IMR-90 (cell line): ENCODE results near the gene RPAP2. TPM values are rescaled to one million over a fixed set of nuclear protein-coding genes. Genes with fewer than 3 reads are reported as not detected.

Experiments used
- ATAC-seq: fragments of 200-7000 bp; cut with Tn5 transposase; 2 replicates; pipeline ENCODE4 v1.9.1; 2020; ENCODE audit warnings: low read depth, mild to moderate bottlenecking, moderate library complexity
- BruUV-seq: library from RNA; stranded (reverse); fragments of 400-500 nt; replicated peaks from 2 replicates; lab custom pipeline; 2021; lab: Mats Ljungman, UMichigan
- CTCF ChIA-PET: fragments of 300-600 bp; formaldehyde crosslinking; extraction: SDS; loops from one replicate; lab custom pipeline; 2021; ENCODE audit warnings: antibody characterized with exemption; lab: Yijun Ruan, JAX
- POLR2A ChIA-PET: fragments of 300-600 bp; sonication (Branson Sonifier 250); formaldehyde crosslinking; loops from one replicate; lab custom pipeline; 2022; ENCODE audit warnings: antibody characterized with exemption; ENCODE audit not compliant: unreplicated experiment; lab: Charles Lee
- DNase-seq: peaks from one replicate; pipeline ENCODE4 v3.0.0; 2013
- H2AFZ ChIP-seq: replicated peaks from 2 replicates; pipeline ENCODE3; 2013; ENCODE audit warnings: low read length, mild to moderate bottlenecking; ENCODE audit not compliant: poor library complexity
- H2AK5ac ChIP-seq: 2 replicates; pipeline ENCODE4 v1.6.1; 2013; ENCODE audit warnings: low read depth, low read length, inconsistent platforms
- H2AK9ac ChIP-seq: replicated peaks from 2 replicates; pipeline ENCODE3; 2013; ENCODE audit warnings: mild to moderate bottlenecking, low read depth, low read length, moderate library complexity; ENCODE audit not compliant: poor library complexity
- H2BK120ac ChIP-seq: 2 replicates; pipeline ENCODE4 v1.6.1; 2013; ENCODE audit warnings: low read depth, low read length, inconsistent platforms
- H2BK15ac ChIP-seq: 3 replicates; pipeline ENCODE4 v1.6.1; 2013; ENCODE audit warnings: low read depth, low read length, inconsistent platforms
- H2BK20ac ChIP-seq: 2 replicates; pipeline ENCODE4 v1.6.1; 2013; ENCODE audit warnings: low read depth, mild to moderate bottlenecking, inconsistent platforms, low read length, moderate library complexity
- H2BK5ac ChIP-seq: 2 replicates; pipeline ENCODE4 v1.6.1; 2013; ENCODE audit warnings: mild to moderate bottlenecking, low read depth, low read length, inconsistent platforms; ENCODE audit not compliant: poor library complexity, severe bottlenecking
- H3K14ac ChIP-seq: replicated peaks from 2 replicates; pipeline ENCODE4 v1.6.1; 2013; ENCODE audit warnings: low read depth, low read length, inconsistent platforms
- H3K18ac ChIP-seq: 2 replicates; pipeline ENCODE4 v1.6.1; 2013; ENCODE audit warnings: low read depth, low read length, control low read depth
- H3K23ac ChIP-seq: 2 replicates; pipeline ENCODE4 v1.6.1; 2013; ENCODE audit warnings: low read depth, low read length, inconsistent platforms
- H3K27ac ChIP-seq: 2 replicates; pipeline ENCODE4 v1.5.1; 2013; ENCODE audit warnings: mild to moderate bottlenecking, control low read depth, low read length; ENCODE audit not compliant: insufficient read depth
- H3K27me3 ChIP-seq: 2 replicates; pipeline ENCODE4 v1.6.1; 2013; ENCODE audit warnings: low read length; ENCODE audit not compliant: control insufficient read depth, insufficient read depth
- H3K36me3 ChIP-seq: 2 replicates; pipeline ENCODE4 v1.6.1; 2013; ENCODE audit warnings: low read length, mixed read lengths; ENCODE audit not compliant: control insufficient read depth, insufficient read depth
- H3K4ac ChIP-seq: 2 replicates; pipeline ENCODE4 v1.6.1; 2013; ENCODE audit warnings: low read depth, low read length, inconsistent platforms
- H3K4me1 ChIP-seq: 2 replicates; pipeline ENCODE4 v1.6.1; 2013; ENCODE audit warnings: low read length, mixed read lengths; ENCODE audit not compliant: control insufficient read depth, insufficient read depth
- H3K4me2 ChIP-seq: 2 replicates; pipeline ENCODE4 v1.6.1; 2013; ENCODE audit warnings: low read depth, mild to moderate bottlenecking, control low read depth, low read length, moderate library complexity
- H3K4me3 ChIP-seq: 2 replicates; pipeline ENCODE4 v1.5.1; 2013; ENCODE audit warnings: low read depth, mild to moderate bottlenecking, control low read depth, low read length, moderate library complexity; ENCODE audit not compliant: insufficient read depth
- H3K56ac ChIP-seq: 2 replicates; pipeline ENCODE4 v1.6.1; 2013; ENCODE audit warnings: low read length, inconsistent platforms; ENCODE audit not compliant: insufficient read depth; ENCODE audit errors: extremely low read depth
- H3K79me1 ChIP-seq, 2 experiments: 2 replicates each; pipeline ENCODE4 v1.6.1; 2013; ENCODE audit warnings: low read length in 2 of 2, inconsistent platforms in 1 of 2, low read depth in 1 of 2
- H3K9ac ChIP-seq: 2 replicates; pipeline ENCODE4 v1.6.1; 2013; ENCODE audit warnings: low read depth, low read length, control low read depth
- H3K9me1 ChIP-seq: 2 replicates; pipeline ENCODE4 v1.6.1; 2013; ENCODE audit warnings: low read length, inconsistent platforms; ENCODE audit not compliant: insufficient read depth
- H3K9me3 ChIP-seq: 2 replicates; pipeline ENCODE4 v1.6.1; 2013; ENCODE audit warnings: low read length; ENCODE audit not compliant: control insufficient read depth, insufficient read depth
- H4K20me1 ChIP-seq: 2 replicates; pipeline ENCODE4 v1.6.1; 2013; ENCODE audit warnings: low read length, inconsistent platforms; ENCODE audit not compliant: insufficient read depth
- H4K5ac ChIP-seq: 2 replicates; pipeline ENCODE4 v1.6.1; 2013; ENCODE audit warnings: mild to moderate bottlenecking, low read depth, low read length, control low read depth
- H4K8ac ChIP-seq, 2 experiments: 2 replicates each; pipeline ENCODE4 v1.6.1; 2013; ENCODE audit warnings: low read depth in 2 of 2, low read length in 2 of 2, control low read depth in 1 of 2, inconsistent platforms in 1 of 2
- H4K91ac ChIP-seq: 2 replicates; pipeline ENCODE4 v1.6.1; 2013; ENCODE audit warnings: low read depth, low read length, inconsistent platforms; ENCODE audit not compliant: insufficient read depth
- MAZ ChIP-seq: IDR thresholded peaks from 2 replicates; pipeline ENCODE4 v1.6.1; 2012; ENCODE audit warnings: low read depth, mild to moderate bottlenecking, low read length, improper control_type of control experiment, moderate library complexity, borderline replicate concordance
- RFX5 ChIP-seq: IDR thresholded peaks from 2 replicates; pipeline ENCODE4 v1.8.0; 2012; ENCODE audit warnings: low read depth, mild to moderate bottlenecking, low read length, moderate library complexity
- SMC3 ChIP-seq: fragments of 150-350 bp; IDR thresholded peaks from 2 replicates; pipeline ENCODE4 v1.6.1; 2016; ENCODE audit warnings: low read depth, mild to moderate bottlenecking, antibody characterized with exemption, low read length, moderate library complexity
- WGBS, 2 experiments: methylation state at CpG; one replicate each; pipeline versions ENCODE4 v1.1.5 to v1.1.7; 2013; ENCODE audit warnings: missing lambda C conversion rate in 2 of 2; ENCODE audit not compliant: insufficient read length in 1 of 2; ENCODE audit errors: extremely low coverage in 2 of 2; 5-methylcytosine and 5-hydroxymethylcytosine counted together
- dilution Hi-C: fragments of 300-500 bp; cut with HindIII; formaldehyde crosslinking; loops from one replicate; pipeline ENCODE4 v1.14.3; 2018; ENCODE audit warnings: low sequenced_read_pairs; ENCODE audit not compliant: unreplicated experiment
- in situ Hi-C: fragments of 300-500 bp; cut with MboI; formaldehyde crosslinking; loops from 3 replicates; pipeline ENCODE4 v1.14.3; 2019; ENCODE audit warnings: low sequenced_read_pairs, inconsistent platforms, mixed read lengths
- intact Hi-C: fragments of 100-400 bp; cut with micrococcal nuclease; formaldehyde crosslinking; loops from 2 replicates; pipeline ENCODE4 v1.10.0; 2022
- polyA plus RNA-seq, 3 experiments: library from polyadenylated mRNA; depleted of rRNA; stranded (reverse); fragments of >200 nt; gene quantifications; 2 replicates each; pipeline ENCODE4 v1.2.3, GENCODE V29; 2012; ENCODE audit warnings: low replicate concordance in 1 of 3
- total RNA-seq: library from RNA; depleted of rRNA; stranded (reverse); fragments of >200 nt; gene quantifications from 2 replicates; pipeline ENCODE4 v1.2.3, GENCODE V29; 2012

The RPAP2 gene
- total and polyA plus RNA-seq, 2 of the 4 experiments (the other 2 are of a cell fraction), result 7.1 to 13.6 TPM

DNA sequence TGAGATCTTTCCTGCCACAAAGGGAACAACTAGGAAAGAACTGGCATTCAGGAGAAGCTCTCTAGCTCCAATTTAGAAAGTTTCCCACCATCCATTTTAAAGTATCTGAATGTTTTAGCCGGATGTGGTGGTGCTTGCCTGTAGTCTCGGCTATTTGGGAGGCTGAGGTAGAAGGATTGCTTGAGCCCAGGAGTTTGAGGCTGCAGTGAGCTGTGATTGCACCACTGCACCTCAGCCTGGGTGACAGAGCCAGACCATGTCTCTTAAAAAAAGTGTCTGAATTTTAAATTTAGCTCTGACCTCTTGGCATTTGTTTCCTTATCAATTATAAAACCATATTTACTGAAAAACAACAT is 67.2 kb downstream of the RPAP2 start:
- H4K20me1 ChIP-seq, result no peaks in the 10 kb centered on the region
- 0 out of 2 replicates have a peak, but pooled peaks cover 3% of the 10 kb centered on the region for H3K9me1 ChIP-seq
- no peak overlapping the region for H3K23ac ChIP-seq
- TF ChIP-seq SMC3 (no peak), MAZ (no peak), RFX5 (no peak)
- H2BK120ac ChIP-seq, result no peak overlapping the region
- H2AK9ac ChIP-seq, result no peak overlapping the region
- no peak overlapping the region for H2BK5ac ChIP-seq
- H3K14ac ChIP-seq, result no peak overlapping the region
- no peak overlapping the region for H2BK20ac ChIP-seq
- BruUV-seq, result no TSS peak
- dilution Hi-C loops (no loop called here), in situ Hi-C loops (no loop called here), intact Hi-C loops (no loop called here)
- no peak overlapping the region for H2BK15ac ChIP-seq
- no peak overlapping the region for H2AFZ ChIP-seq
- no peaks in the 10 kb centered on the region for H3K4me1 ChIP-seq
- no peak overlapping the region for H3K27ac ChIP-seq
- H3K56ac ChIP-seq, result no peak overlapping the region
- no peak overlapping the region for H4K8ac ChIP-seq
- ChIA-PET POLR2A (no interaction called here), CTCF (interaction anchor here (0.8 kb wide), 1 partner anchor 14 kb away, joined by 3 read pairs; no protein-coding TSS in a partner anchor)
- no peak for DNase-seq
- no peaks in the 10 kb centered on the region for H3K79me1 ChIP-seq
- no peak overlapping the region for H2AK5ac ChIP-seq
- no peak overlapping the region for H3K4me2 ChIP-seq
- no peaks in the 10 kb centered on the region for H3K36me3 ChIP-seq
- H3K9me3 ChIP-seq, result no peaks in the 10 kb centered on the region
- H3K18ac ChIP-seq, result no peak overlapping the region
- WGBS, 2 experiments, result no CpG with 5 or more reads among the region's 2 CpGs
- no peak overlapping the region for H4K91ac ChIP-seq
- H4K5ac ChIP-seq, result no peak overlapping the region
- no peak overlapping the region for H3K4ac ChIP-seq
- no peak for ATAC-seq
- no peak overlapping the region for H3K4me3 ChIP-seq
- H3K9ac ChIP-seq, result no peak overlapping the region
- no peaks in the 10 kb centered on the region for H3K27me3 ChIP-seq
